ENCODE measurements around the gene GH2.

The GH2 gene

GRCh38 chr17:63928966-63929695 is 47.4 kb upstream of the GH2 start:
- no peak for ATAC-seq
- TF ChIP-seq ZNF565 (CRISPR knock-in tag; conservative IDR thresholded peaks at IDR 0.05; ENCODE audit: low read depth) (no peak), POU6F1 (CRISPR knock-in tag; IDR thresholded peaks at IDR 0.05; ENCODE audit: borderline replicate concordance, low read depth) (no peak), TOX (CRISPR knock-in tag; IDR thresholded peaks at IDR 0.05; ENCODE audit: borderline replicate concordance) (no peak), GLIS3 (CRISPR knock-in tag; IDR thresholded peaks at IDR 0.05) (no peak), ZC3H10 (CRISPR knock-in tag; IDR thresholded peaks at IDR 0.05) (no peak), ZNF70 (CRISPR knock-in tag; IDR thresholded peaks at IDR 0.05) (no peak), BACH2 (CRISPR knock-in tag; IDR thresholded peaks at IDR 0.05; ENCODE audit: borderline replicate concordance) (no peak), CSDC2 (CRISPR knock-in tag; IDR thresholded peaks at IDR 0.05) (no peak), ZFP30 (CRISPR knock-in tag; IDR thresholded peaks at IDR 0.05) (no peak), SNAI2 (CRISPR knock-in tag; IDR thresholded peaks at IDR 0.05) (no peak), ISL1 (CRISPR knock-in tag; IDR thresholded peaks at IDR 0.05) (no peak), CSRNP3 (CRISPR knock-in tag; IDR thresholded peaks at IDR 0.05) (no peak), ZNF8 (CRISPR knock-in tag; IDR thresholded peaks at IDR 0.05) (no peak)

- no peak for TF ChIP-seq TCF4 (CRISPR knock-in tag; IDR thresholded peaks at IDR 0.05; ENCODE audit: borderline replicate concordance)
- no peak for TF ChIP-seq CREB5 (CRISPR knock-in tag; IDR thresholded peaks at IDR 0.05; ENCODE audit: low read depth)
- no peak for TF ChIP-seq GLIS3 (CRISPR knock-in tag; IDR thresholded peaks at IDR 0.05)
- TF ChIP-seq TOX (CRISPR knock-in tag; IDR thresholded peaks at IDR 0.05; ENCODE audit: borderline replicate concordance): no peak
- no peak for TF ChIP-seq PPARA (CRISPR knock-in tag; IDR thresholded peaks at IDR 0.05; ENCODE audit: borderline replicate concordance)
- no peak for TF ChIP-seq POU6F1 (CRISPR knock-in tag; IDR thresholded peaks at IDR 0.05; ENCODE audit: borderline replicate concordance, low read depth)
- TF ChIP-seq ZC3H10 (CRISPR knock-in tag; IDR thresholded peaks at IDR 0.05): no peak
- no peak for TF ChIP-seq PATZ1 (CRISPR knock-in tag; IDR thresholded peaks at IDR 0.05; ENCODE audit: borderline replicate concordance)
- TF ChIP-seq SNAI2 (CRISPR knock-in tag; IDR thresholded peaks at IDR 0.05): no peak
- TF ChIP-seq ESRRG (CRISPR knock-in tag; IDR thresholded peaks at IDR 0.05): no peak
- no peak for TF ChIP-seq ZFP30 (CRISPR knock-in tag; IDR thresholded peaks at IDR 0.05)
- no peak for TF ChIP-seq RARB (CRISPR knock-in tag; IDR thresholded peaks at IDR 0.05)
- no peak for TF ChIP-seq OSR1 (CRISPR knock-in tag; IDR thresholded peaks at IDR 0.05)
- no peak for TF ChIP-seq TSHZ2 (CRISPR knock-in tag; IDR thresholded peaks at IDR 0.05)
- TF ChIP-seq BACH2 (CRISPR knock-in tag; IDR thresholded peaks at IDR 0.05; ENCODE audit: borderline replicate concordance): no peak
- no peak for TF ChIP-seq ISL1 (CRISPR knock-in tag; IDR thresholded peaks at IDR 0.05)
- TF ChIP-seq ZNF8 (CRISPR knock-in tag; IDR thresholded peaks at IDR 0.05): no peak
- TF ChIP-seq ZNF565 (CRISPR knock-in tag; conservative IDR thresholded peaks at IDR 0.05; ENCODE audit: low read depth): no peak
- ATAC-seq: no peak
These were observed 46.5 kb upstream of the GH2 start for GRCh38 chr17:63928172-63928666.
